K562 (cell line): Measurements from ENCODE around the gene PRKG1. TPM values are rescaled to one million over a fixed set of nuclear protein-coding genes. Genes with fewer than 3 reads are reported as not detected.

Source experiments
- ATAC-seq: fragments of 200-7000 bp; cut with Tn5 transposase; 3 replicates; pipeline ENCODE4 v1.9.1; 2020; ENCODE audit warnings: moderate library complexity
- BruUV-seq: library from RNA; stranded (reverse); fragments of 400-500 nt; replicated peaks from 2 replicates; lab custom pipeline; 2021; lab: Mats Ljungman, UMichigan
- CTCF ChIA-PET: fragments of 300-600 bp; formaldehyde crosslinking; extraction: SDS; loops from one replicate; lab custom pipeline; 2021; ENCODE audit warnings: low intra/inter-chr PET ratio; lab: Yijun Ruan, JAX
- POLR2A ChIA-PET: fragments of 300-600, 350-650 bp; sonication (Branson Sonifier 250); formaldehyde crosslinking; extraction: SDS; loops from one replicate; lab custom pipeline; 2021; ENCODE audit warnings: antibody characterized with exemption, inconsistent platforms; lab: Yijun Ruan, JAX
- DNase-seq, 4 experiments: peaks; one replicate each; pipeline versions ENCODE4 v3.0.0 to v3.0.0-alpha.2; 2011 to 2018; ENCODE audit warnings: low spot score in 3 of 4, mixed read lengths in 3 of 4; ENCODE audit errors: extremely low read depth in 1 of 4
- FAIRE-seq: peaks from 2 replicates; lab custom pipeline; 2011; peaks lifted over from hg19 to GRCh38; lab: Jason Lieb, UNC
- H2AFZ ChIP-seq: 2 replicates; pipeline ENCODE4 v1.6.0; 2011; ENCODE audit warnings: low read depth, low read length, control low read depth, inconsistent platforms
- H3K27ac ChIP-seq: fragments of 200-600 bp; 3 replicates; pipeline ENCODE4 v1.8.0; 2011; ENCODE audit warnings: low read depth, mild to moderate bottlenecking, control low read depth, inconsistent platforms, low read length, moderate library complexity, mixed read lengths; ENCODE audit errors: extremely low read depth
- H3K27me3 ChIP-seq, 2 experiments: fragments of 300-600 bp in 1 of 2; 2 replicates in 1 of 2; 3 replicates in 1 of 2; pipeline versions ENCODE4 v1.6.0 to v1.8.0; 2011; ENCODE audit warnings: inconsistent platforms in 2 of 2, low read length in 2 of 2, mild to moderate bottlenecking in 1 of 2, mixed read lengths in 1 of 2, moderate library complexity in 1 of 2; ENCODE audit not compliant: control insufficient read depth in 2 of 2, insufficient read depth in 2 of 2
- H3K36me3 ChIP-seq: fragments of 300-600 bp; 3 replicates; pipeline ENCODE4 v1.8.0; 2011; ENCODE audit warnings: mild to moderate bottlenecking, low read length, inconsistent platforms; ENCODE audit not compliant: control insufficient read depth, insufficient read depth
- H3K4me1 ChIP-seq, 2 experiments: fragments of 200-600 bp in 1 of 2; replicated peaks in 1 of 2; 2 replicates in 1 of 2; 3 replicates in 1 of 2; pipeline versions ENCODE4 v1.5.1 to v1.8.0; 2011; ENCODE audit warnings: inconsistent platforms in 2 of 2, low read length in 2 of 2, mild to moderate bottlenecking in 1 of 2, mixed read lengths in 1 of 2, moderate library complexity in 1 of 2; ENCODE audit not compliant: control insufficient read depth in 2 of 2, insufficient read depth in 2 of 2
- H3K4me2 ChIP-seq: 2 replicates; pipeline ENCODE4 v1.6.1; 2011; ENCODE audit warnings: low read length, control low read depth, inconsistent platforms, mixed read lengths; ENCODE audit not compliant: insufficient read depth
- H3K4me3 ChIP-seq: fragments of 200-600 bp; sonication (generic), shearing (Covaris generic); 2 replicates; pipeline ENCODE4 v1.5.1; 2016; ENCODE audit warnings: control low read depth, inconsistent platforms
- H3K79me2 ChIP-seq: fragments of 200-600 bp; 3 replicates; pipeline ENCODE4 v1.8.0; 2011; ENCODE audit warnings: low read length, inconsistent platforms; ENCODE audit not compliant: control insufficient read depth, insufficient read depth
- H3K9ac ChIP-seq, 2 experiments: 2 replicates each; pipeline versions ENCODE4 v1.6.0 to v1.6.1; 2011; ENCODE audit warnings: low read depth in 2 of 2, low read length in 2 of 2, control low read depth in 1 of 2, inconsistent platforms in 1 of 2, mild to moderate bottlenecking in 1 of 2, mixed read lengths in 1 of 2; ENCODE audit not compliant: insufficient read depth in 1 of 2
- H3K9me1 ChIP-seq: one replicate; pipeline ENCODE4 v1.6.0; 2011; ENCODE audit warnings: inconsistent platforms, mild to moderate bottlenecking, low read length, moderate library complexity; ENCODE audit not compliant: control insufficient read depth, insufficient read depth
- H3K9me3 ChIP-seq: replicated peaks from 2 replicates; pipeline ENCODE4 v1.5.1; 2011; ENCODE audit warnings: low read depth, low read length, inconsistent platforms; ENCODE audit not compliant: control insufficient read depth, insufficient read depth
- H4K20me1 ChIP-seq: replicated peaks from 2 replicates; pipeline ENCODE4 v1.6.1; 2011; ENCODE audit warnings: low read length, inconsistent platforms, mixed read lengths; ENCODE audit not compliant: control insufficient read depth, insufficient read depth
- CHD4 ChIP-seq: fragments of 200-600 bp; sonication (generic); IDR thresholded peaks from 3 replicates; pipeline ENCODE4 v1.6.1; 2012; ENCODE audit warnings: low read depth, mild to moderate bottlenecking, mixed read lengths, low read length, inconsistent platforms; ENCODE audit not compliant: insufficient read depth, insufficient replicate concordance, poor library complexity, severe bottlenecking
- EHMT2 ChIP-seq: fragments of 450-650 bp; IDR thresholded peaks from 2 replicates; pipeline ENCODE4 v1.6.1; 2018; ENCODE audit warnings: antibody characterized with exemption
- FOXP4 ChIP-seq: sonication (generic); formaldehyde crosslinking; IDR thresholded peaks from 2 replicates; pipeline ENCODE4 v1.8.0; 2022; ENCODE audit warnings: mild to moderate bottlenecking, missing genetic modification reagents, borderline replicate concordance
- GABPB2 ChIP-seq: fragments of 250-450 bp; sonication (Bioruptor Pico); conservative IDR thresholded peaks from 2 replicates; pipeline ENCODE4 v1.5.1; 2021; ENCODE audit warnings: mild to moderate bottlenecking
- MIER1 ChIP-seq: fragments of 450-650 bp; IDR thresholded peaks from 2 replicates; pipeline ENCODE4 v1.6.1; 2016; ENCODE audit warnings: antibody characterized with exemption, mild to moderate bottlenecking, low read depth
- NR3C1 ChIP-seq: sonication (generic); formaldehyde crosslinking; IDR thresholded peaks from 2 replicates; pipeline ENCODE4 v1.8.1; 2022; ENCODE audit warnings: missing genetic modification reagents
- RB1 ChIP-seq: fragments of 450-650 bp; IDR thresholded peaks from 2 replicates; pipeline ENCODE4 v1.6.1; 2017; ENCODE audit warnings: low read depth, mild to moderate bottlenecking
- RBM14 ChIP-seq: fragments of 200-400 bp; formaldehyde crosslinking; IDR thresholded peaks from 2 replicates; pipeline ENCODE4 v1.6.1; 2018; ENCODE audit warnings: low read depth, mild to moderate bottlenecking, low read length, moderate library complexity, borderline replicate concordance; ENCODE audit not compliant: insufficient read depth
- RCOR1 ChIP-seq, 2 experiments: IDR thresholded peaks; 2 replicates each; pipeline ENCODE4 v1.6.1; 2012; ENCODE audit warnings: low read depth in 2 of 2, low read length in 2 of 2, borderline replicate concordance in 1 of 2, improper control_type of control experiment in 1 of 2
- TAF1 ChIP-seq: IDR thresholded peaks from 2 replicates; pipeline ENCODE4 v1.6.1; 2011; ENCODE audit warnings: mild to moderate bottlenecking, low read length, moderate library complexity; ENCODE audit not compliant: insufficient read depth, control insufficient read depth, severe bottlenecking; ENCODE audit errors: extremely low read depth
- ZNF23 ChIP-seq: fragments of 250-450 bp; sonication (Bioruptor Pico); IDR thresholded peaks from 2 replicates; pipeline ENCODE4 v1.4.0; 2020; ENCODE audit warnings: mild to moderate bottlenecking
- ZNF398 ChIP-seq: fragments of 250-450 bp; sonication (Bioruptor Pico); IDR thresholded peaks from 2 replicates; pipeline ENCODE4 v1.8.0; 2021; ENCODE audit warnings: moderate library complexity, mild to moderate bottlenecking, inconsistent platforms
- ZNF778 ChIP-seq: fragments of 450-650 bp; formaldehyde crosslinking; IDR thresholded peaks from 2 replicates; pipeline ENCODE4 v1.4.0; 2020; ENCODE audit warnings: mild to moderate bottlenecking, moderate library complexity
- WGBS: fragments of 100-300 bp; shearing (Covaris generic); methylation state at CpG from one replicate; pipeline ENCODE4 v1.1.6; 2016; ENCODE audit warnings: low coverage, mixed read lengths; ENCODE audit not compliant: insufficient coverage; ENCODE audit errors: missing lambda C conversion rate; 5-methylcytosine and 5-hydroxymethylcytosine counted together
- in situ Hi-C: fragments of 300-500 bp; cut with MboI; formaldehyde crosslinking; loops from 4 replicates; pipeline ENCODE4 v1.15.0; 2018; ENCODE audit warnings: inconsistent platforms, mixed read lengths
- intact Hi-C: fragments of 100-400 bp; cut with micrococcal nuclease; formaldehyde crosslinking; loops from 2 replicates; pipeline ENCODE4 v1.14.2; 2022
- polyA plus RNA-seq, 8 experiments: library from polyadenylated mRNA; depleted of rRNA in 4 of 8; stranded (reverse) in 5 of 8; unstranded in 3 of 8; fragments of >200 nt; fragmentation: Nextera tagmentation in 2 of 8; fragmentation: Illumina TruSeq in 1 of 8; extraction: Ambion mirVana in 2 of 8; extraction: Trizol in 1 of 8; gene quantifications; 2 replicates each; pipeline versions ENCODE4 v1.2.1 to v1.2.3, GENCODE V29; 2011 to 2014; ENCODE audit warnings: inconsistent platforms in 1 of 8, missing spikeins in 1 of 8
- total RNA-seq, 7 experiments: library from RNA; depleted of rRNA in 6 of 7; stranded (reverse); fragments of >200 nt in 6 of 7; fragmentation: Illumina TruSeq in 2 of 7; extraction: Trizol in 2 of 7; gene quantifications; 2 replicates each; pipeline versions ENCODE4 v1.2.1 to v1.2.3, GENCODE V29; 2011 to 2021; ENCODE audit warnings: low replicate concordance in 1 of 7

PRKG1 gene
- total and polyA plus RNA-seq, 9 of the 15 experiments (the other 6 are each of a cell fraction or from before 2014, with no cell fraction given), result 0.22 TPM; not detected in 8

GRCh38 chr10:52312942-52313255 is 1238.6 kb downstream of the PRKG1 start:
- Histone ChIP-seq H3K9me3 (no peaks in the 10 kb centered on the region; the same call in 1 of the 2 replicates), H3K36me3 (no peaks in the 10 kb centered on the region), H3K4me2 (no peak overlapping the region), H4K20me1 (no peaks in the 10 kb centered on the region), H3K4me1 (peaks cover 0 to 6% of the 10 kb centered on the region in 2 experiments; a peak in 1 of 5 replicates), H3K9me1 (no peaks in the 10 kb centered on the region), H3K27me3 (no peaks in the 10 kb centered on the region), H3K4me3 (no peak overlapping the region), H3K27ac (no peak overlapping the region), H3K9ac (no peak overlapping the region), H3K79me2 (no peaks in the 10 kb centered on the region), H2AFZ (no peak overlapping the region)
- FAIRE-seq (no peak), ATAC-seq (no peak), DNase-seq (no peak)
- intact Hi-C loops (loop anchor here (5.0 kb wide), 1 partner anchor 174 kb away; no protein-coding TSS in a partner anchor), in situ Hi-C loops (no loop called here)
- BruUV-seq, result no TSS peak
- POLR2A ChIA-PET, result no interaction called here
- CTCF ChIA-PET, result no interaction called here
- no peak for TF ChIP-seq ZNF23 (CRISPR knock-in tag)
- TF ChIP-seq FOXP4 (CRISPR knock-in tag), result no peak
- TF ChIP-seq GABPB2 (CRISPR knock-in tag), result no peak
- TF ChIP-seq EHMT2, result no peak
- no peak for TF ChIP-seq RBM14
- no peak for TF ChIP-seq NR3C1 (CRISPR knock-in tag)
- TF ChIP-seq RB1, result no peak
- TF ChIP-seq MIER1, result no peak
- no peak for TF ChIP-seq ZNF778 (CRISPR knock-in tag)
- TF ChIP-seq RCOR1 (IDR thresholded peaks at IDR 0.05; ENCODE audit: borderline replicate concordance in 1 of 2, low read depth in 2 of 2, low read length in 2 of 2), result no peak
- TF ChIP-seq TAF1, result no peak
- TF ChIP-seq ZNF398 (CRISPR knock-in tag), result no peak
- TF ChIP-seq CHD4, result no peak
- 0% methylated on average over 3 of the region's 3 CpGs for WGBS
